B cell (primary cell): ENCODE data around the gene CH25H.

ENCODE experiments used
- EZH2 ChIP-seq: IDR thresholded peaks from 2 replicates; pipeline ENCODE4 v1.6.1; 2012; ENCODE audit warnings: borderline replicate concordance, low read depth, mild to moderate bottlenecking, moderate library complexity, low read length; ENCODE audit not compliant: insufficient read depth, poor library complexity, severe bottlenecking
- TF ChIP-seq, protein P1 (sequence below): fragments of 200-600 bp; IDR thresholded peaks from one replicate; pipeline ENCODE4 v1.8.0; 2022; ENCODE audit warnings: antibody characterized with exemption, mild to moderate bottlenecking

- TF ChIP-seq, protein P1, sequence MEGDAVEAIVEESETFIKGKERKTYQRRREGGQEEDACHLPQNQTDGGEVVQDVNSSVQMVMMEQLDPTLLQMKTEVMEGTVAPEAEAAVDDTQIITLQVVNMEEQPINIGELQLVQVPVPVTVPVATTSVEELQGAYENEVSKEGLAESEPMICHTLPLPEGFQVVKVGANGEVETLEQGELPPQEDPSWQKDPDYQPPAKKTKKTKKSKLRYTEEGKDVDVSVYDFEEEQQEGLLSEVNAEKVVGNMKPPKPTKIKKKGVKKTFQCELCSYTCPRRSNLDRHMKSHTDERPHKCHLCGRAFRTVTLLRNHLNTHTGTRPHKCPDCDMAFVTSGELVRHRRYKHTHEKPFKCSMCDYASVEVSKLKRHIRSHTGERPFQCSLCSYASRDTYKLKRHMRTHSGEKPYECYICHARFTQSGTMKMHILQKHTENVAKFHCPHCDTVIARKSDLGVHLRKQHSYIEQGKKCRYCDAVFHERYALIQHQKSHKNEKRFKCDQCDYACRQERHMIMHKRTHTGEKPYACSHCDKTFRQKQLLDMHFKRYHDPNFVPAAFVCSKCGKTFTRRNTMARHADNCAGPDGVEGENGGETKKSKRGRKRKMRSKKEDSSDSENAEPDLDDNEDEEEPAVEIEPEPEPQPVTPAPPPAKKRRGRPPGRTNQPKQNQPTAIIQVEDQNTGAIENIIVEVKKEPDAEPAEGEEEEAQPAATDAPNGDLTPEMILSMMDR = no peak
- TF ChIP-seq EZH2 = no peak
Observed at GRCh38 chr10:89252225-89252585, 45.1 kb upstream of the CH25H start.
